HepG2 (cell line): ENCODE data around the gene RELB. TPM values are rescaled to one million over a fixed set of nuclear protein-coding genes. Genes with fewer than 3 reads are reported as not detected.

Experiments used
- CBX2 ChIP-seq, 2 experiments: fragments of 200-600 bp in 1 of 2; sonication (generic); formaldehyde crosslinking in 1 of 2; IDR thresholded peaks; 2 replicates each; pipeline versions ENCODE4 v1.7.0 to v1.8.1; 2018 to 2022; ENCODE audit warnings: low read depth in 2 of 2, low read length in 1 of 2, mild to moderate bottlenecking in 1 of 2, missing genetic modification reagents in 1 of 2
- ETV5 ChIP-seq: IDR thresholded peaks from 2 replicates; pipeline ENCODE4 v1.6.1; 2018; ENCODE audit warnings: missing biosample characterization, missing genetic modification reagents, inconsistent platforms, borderline replicate concordance
- JUN ChIP-seq: sonication (generic); formaldehyde crosslinking; IDR thresholded peaks from 2 replicates; pipeline ENCODE4 v1.4.0; 2020; ENCODE audit warnings: mild to moderate bottlenecking, missing genetic modification reagents
- NR1H2 ChIP-seq: sonication (generic); formaldehyde crosslinking; IDR thresholded peaks from 2 replicates; pipeline ENCODE4 v1.8.1; 2022; ENCODE audit warnings: low read depth, missing genetic modification reagents, borderline replicate concordance
- POLR2G ChIP-seq: fragments of 200-400 bp; formaldehyde crosslinking; IDR thresholded peaks from 2 replicates; pipeline ENCODE4 v1.6.1; 2018; ENCODE audit warnings: mild to moderate bottlenecking, low read depth, low read length, moderate library complexity
- TCF12 ChIP-seq, 2 experiments: fragments of 450-650 bp in 1 of 2; sonication (generic) in 1 of 2; formaldehyde crosslinking in 1 of 2; IDR thresholded peaks; 2 replicates each; pipeline versions ENCODE4 v1.6.1 to v1.8.0; 2017 to 2022; ENCODE audit warnings: antibody characterized with exemption in 1 of 2, mild to moderate bottlenecking in 1 of 2, missing genetic modification reagents in 1 of 2, moderate library complexity in 1 of 2
- polyA plus RNA-seq, 8 experiments: library from polyadenylated mRNA; depleted of rRNA in 3 of 8; stranded (reverse) in 7 of 8; unstranded in 1 of 8; fragments of >200 nt; fragmentation: Illumina TruSeq in 4 of 8; extraction: Trizol in 4 of 8; gene quantifications; 2 replicates each; pipeline versions ENCODE4 v1.2.1 to v1.2.3, GENCODE V29; 2011 to 2016; ENCODE audit warnings: low read depth in 4 of 8, missing spikeins in 1 of 8, mixed read lengths in 1 of 8; ENCODE audit not compliant: insufficient read depth in 1 of 8
- total RNA-seq, 5 experiments: library from RNA; depleted of rRNA; stranded (reverse); fragments of >200 nt; fragmentation: Illumina TruSeq; extraction: Trizol; gene quantifications; 2 replicates each; pipeline ENCODE4 v1.2.3, GENCODE V29; 2016; ENCODE audit warnings: low read depth in 1 of 5
- TF ChIP-seq, protein P1 (sequence below): sonication (generic); formaldehyde crosslinking; IDR thresholded peaks from 2 replicates; pipeline ENCODE4 v1.4.0; 2020; ENCODE audit warnings: mild to moderate bottlenecking, missing genetic modification reagents
- TF ChIP-seq, protein P2 (sequence below): sonication (generic); formaldehyde crosslinking; IDR thresholded peaks from 2 replicates; pipeline ENCODE4 v1.9.0; 2021; ENCODE audit warnings: mild to moderate bottlenecking, missing genetic modification reagents
- TF ChIP-seq, protein P3 (sequence below): sonication (generic); formaldehyde crosslinking; IDR thresholded peaks from 2 replicates; pipeline ENCODE4 v1.5.0; 2020; ENCODE audit warnings: mild to moderate bottlenecking, missing genetic modification reagents
- TF ChIP-seq, protein P4 (sequence below): sonication (generic); formaldehyde crosslinking; IDR thresholded peaks from 2 replicates; pipeline ENCODE4 v1.4.0; 2020; ENCODE audit warnings: mild to moderate bottlenecking, low read depth, missing genetic modification reagents
- TF ChIP-seq, protein P5 (sequence below): sonication (generic); formaldehyde crosslinking; IDR thresholded peaks from 2 replicates; pipeline ENCODE4 v1.5.0; 2020; ENCODE audit warnings: missing genetic modification reagents, mild to moderate bottlenecking, borderline replicate concordance
- TF ChIP-seq, protein P6 (sequence below): sonication (generic); formaldehyde crosslinking; IDR thresholded peaks from 2 replicates; pipeline ENCODE4 v1.5.0; 2020; ENCODE audit warnings: missing genetic modification reagents

Gene RELB
- total and polyA plus RNA-seq, 2 of the 13 experiments (the other 11 are each of a cell fraction or from before 2014, with no cell fraction given): 1.9 to 3.5 TPM

DNA sequence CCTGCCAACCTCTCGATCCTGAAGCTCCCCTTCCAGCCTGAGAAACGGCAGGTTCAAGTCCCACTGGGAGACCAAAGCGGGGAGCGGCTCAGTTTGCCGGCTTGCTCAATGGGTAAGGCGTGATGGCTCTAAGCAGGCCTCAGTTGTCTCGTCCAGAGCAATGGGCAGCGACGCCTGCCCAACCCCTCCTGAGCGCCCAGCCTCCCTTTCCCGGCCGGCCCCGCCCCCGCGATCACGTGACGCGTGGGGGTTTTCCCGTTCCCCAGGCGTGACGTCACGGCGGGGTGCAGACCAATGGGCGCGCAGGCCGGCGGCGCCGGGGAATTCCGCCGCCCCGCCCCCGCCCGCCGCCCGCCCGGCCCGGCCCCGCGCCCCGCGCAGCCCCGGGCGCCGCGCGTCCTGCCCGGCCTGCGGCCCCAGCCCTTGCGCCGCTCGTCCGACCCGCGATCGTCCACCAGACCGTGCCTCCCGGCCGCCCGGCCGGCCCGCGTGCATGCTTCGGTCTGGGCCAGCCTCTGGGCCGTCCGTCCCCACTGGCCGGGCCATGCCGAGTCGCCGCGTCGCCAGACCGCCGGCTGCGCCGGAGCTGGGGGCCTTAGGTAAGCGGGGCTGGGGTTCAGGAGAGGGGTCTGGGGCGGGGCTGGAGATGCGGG, at the start of gene RELB (continued):
- TF ChIP-seq, protein P1, sequence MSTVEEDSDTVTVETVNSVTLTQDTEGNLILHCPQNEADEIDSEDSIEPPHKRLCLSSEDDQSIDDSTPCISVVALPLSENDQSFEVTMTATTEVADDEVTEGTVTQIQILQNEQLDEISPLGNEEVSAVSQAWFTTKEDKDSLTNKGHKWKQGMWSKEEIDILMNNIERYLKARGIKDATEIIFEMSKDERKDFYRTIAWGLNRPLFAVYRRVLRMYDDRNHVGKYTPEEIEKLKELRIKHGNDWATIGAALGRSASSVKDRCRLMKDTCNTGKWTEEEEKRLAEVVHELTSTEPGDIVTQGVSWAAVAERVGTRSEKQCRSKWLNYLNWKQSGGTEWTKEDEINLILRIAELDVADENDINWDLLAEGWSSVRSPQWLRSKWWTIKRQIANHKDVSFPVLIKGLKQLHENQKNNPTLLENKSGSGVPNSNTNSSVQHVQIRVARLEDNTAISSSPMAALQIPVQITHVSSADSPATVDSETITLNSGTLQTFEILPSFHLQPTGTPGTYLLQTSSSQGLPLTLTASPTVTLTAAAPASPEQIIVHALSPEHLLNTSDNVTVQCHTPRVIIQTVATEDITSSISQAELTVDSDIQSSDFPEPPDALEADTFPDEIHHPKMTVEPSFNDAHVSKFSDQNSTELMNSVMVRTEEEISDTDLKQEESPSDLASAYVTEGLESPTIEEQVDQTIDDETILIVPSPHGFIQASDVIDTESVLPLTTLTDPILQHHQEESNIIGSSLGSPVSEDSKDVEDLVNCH (CRISPR knock-in tag): no peak
- TF ChIP-seq POLR2G (no peak; the same call in 1 of the 2 replicates), NR1H2 (CRISPR knock-in tag) (no peak), TCF12 (IDR thresholded peaks at IDR 0.05) (no peak), TCF12 (CRISPR knock-in tag; IDR thresholded peaks at IDR 0.05) (no peak), JUN (CRISPR knock-in tag) (no peak), ETV5 (CRISPR knock-in tag) (no peak), CBX2 (IDR thresholded peaks at IDR 0.05; ENCODE audit: low read depth, low read length) (no peak), CBX2 (CRISPR knock-in tag; IDR thresholded peaks at IDR 0.05; ENCODE audit: low read depth) (no peak)
- TF ChIP-seq, protein P2, sequence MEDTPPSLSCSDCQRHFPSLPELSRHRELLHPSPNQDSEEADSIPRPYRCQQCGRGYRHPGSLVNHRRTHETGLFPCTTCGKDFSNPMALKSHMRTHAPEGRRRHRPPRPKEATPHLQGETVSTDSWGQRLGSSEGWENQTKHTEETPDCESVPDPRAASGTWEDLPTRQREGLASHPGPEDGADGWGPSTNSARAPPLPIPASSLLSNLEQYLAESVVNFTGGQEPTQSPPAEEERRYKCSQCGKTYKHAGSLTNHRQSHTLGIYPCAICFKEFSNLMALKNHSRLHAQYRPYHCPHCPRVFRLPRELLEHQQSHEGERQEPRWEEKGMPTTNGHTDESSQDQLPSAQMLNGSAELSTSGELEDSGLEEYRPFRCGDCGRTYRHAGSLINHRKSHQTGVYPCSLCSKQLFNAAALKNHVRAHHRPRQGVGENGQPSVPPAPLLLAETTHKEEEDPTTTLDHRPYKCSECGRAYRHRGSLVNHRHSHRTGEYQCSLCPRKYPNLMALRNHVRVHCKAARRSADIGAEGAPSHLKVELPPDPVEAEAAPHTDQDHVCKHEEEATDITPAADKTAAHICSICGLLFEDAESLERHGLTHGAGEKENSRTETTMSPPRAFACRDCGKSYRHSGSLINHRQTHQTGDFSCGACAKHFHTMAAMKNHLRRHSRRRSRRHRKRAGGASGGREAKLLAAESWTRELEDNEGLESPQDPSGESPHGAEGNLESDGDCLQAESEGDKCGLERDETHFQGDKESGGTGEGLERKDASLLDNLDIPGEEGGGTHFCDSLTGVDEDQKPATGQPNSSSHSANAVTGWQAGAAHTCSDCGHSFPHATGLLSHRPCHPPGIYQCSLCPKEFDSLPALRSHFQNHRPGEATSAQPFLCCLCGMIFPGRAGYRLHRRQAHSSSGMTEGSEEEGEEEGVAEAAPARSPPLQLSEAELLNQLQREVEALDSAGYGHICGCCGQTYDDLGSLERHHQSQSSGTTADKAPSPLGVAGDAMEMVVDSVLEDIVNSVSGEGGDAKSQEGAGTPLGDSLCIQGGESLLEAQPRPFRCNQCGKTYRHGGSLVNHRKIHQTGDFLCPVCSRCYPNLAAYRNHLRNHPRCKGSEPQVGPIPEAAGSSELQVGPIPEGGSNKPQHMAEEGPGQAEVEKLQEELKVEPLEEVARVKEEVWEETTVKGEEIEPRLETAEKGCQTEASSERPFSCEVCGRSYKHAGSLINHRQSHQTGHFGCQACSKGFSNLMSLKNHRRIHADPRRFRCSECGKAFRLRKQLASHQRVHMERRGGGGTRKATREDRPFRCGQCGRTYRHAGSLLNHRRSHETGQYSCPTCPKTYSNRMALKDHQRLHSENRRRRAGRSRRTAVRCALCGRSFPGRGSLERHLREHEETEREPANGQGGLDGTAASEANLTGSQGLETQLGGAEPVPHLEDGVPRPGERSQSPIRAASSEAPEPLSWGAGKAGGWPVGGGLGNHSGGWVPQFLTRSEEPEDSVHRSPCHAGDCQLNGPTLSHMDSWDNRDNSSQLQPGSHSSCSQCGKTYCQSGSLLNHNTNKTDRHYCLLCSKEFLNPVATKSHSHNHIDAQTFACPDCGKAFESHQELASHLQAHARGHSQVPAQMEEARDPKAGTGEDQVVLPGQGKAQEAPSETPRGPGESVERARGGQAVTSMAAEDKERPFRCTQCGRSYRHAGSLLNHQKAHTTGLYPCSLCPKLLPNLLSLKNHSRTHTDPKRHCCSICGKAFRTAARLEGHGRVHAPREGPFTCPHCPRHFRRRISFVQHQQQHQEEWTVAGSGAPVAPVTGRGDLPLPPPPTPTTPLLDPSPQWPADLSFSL (CRISPR knock-in tag): no peak
- TF ChIP-seq, protein P3, sequence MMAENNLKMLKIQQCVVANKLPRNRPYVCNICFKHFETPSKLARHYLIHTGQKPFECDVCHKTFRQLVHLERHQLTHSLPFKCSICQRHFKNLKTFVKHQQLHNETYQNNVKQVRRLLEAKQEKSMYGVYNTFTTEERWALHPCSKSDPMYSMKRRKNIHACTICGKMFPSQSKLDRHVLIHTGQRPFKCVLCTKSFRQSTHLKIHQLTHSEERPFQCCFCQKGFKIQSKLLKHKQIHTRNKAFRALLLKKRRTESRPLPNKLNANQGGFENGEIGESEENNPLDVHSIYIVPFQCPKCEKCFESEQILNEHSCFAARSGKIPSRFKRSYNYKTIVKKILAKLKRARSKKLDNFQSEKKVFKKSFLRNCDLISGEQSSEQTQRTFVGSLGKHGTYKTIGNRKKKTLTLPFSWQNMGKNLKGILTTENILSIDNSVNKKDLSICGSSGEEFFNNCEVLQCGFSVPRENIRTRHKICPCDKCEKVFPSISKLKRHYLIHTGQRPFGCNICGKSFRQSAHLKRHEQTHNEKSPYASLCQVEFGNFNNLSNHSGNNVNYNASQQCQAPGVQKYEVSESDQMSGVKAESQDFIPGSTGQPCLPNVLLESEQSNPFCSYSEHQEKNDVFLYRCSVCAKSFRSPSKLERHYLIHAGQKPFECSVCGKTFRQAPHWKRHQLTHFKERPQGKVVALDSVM: 0 out of 2 replicates have a peak, but pooled peaks have one; percentile 19
- TF ChIP-seq, protein P4, sequence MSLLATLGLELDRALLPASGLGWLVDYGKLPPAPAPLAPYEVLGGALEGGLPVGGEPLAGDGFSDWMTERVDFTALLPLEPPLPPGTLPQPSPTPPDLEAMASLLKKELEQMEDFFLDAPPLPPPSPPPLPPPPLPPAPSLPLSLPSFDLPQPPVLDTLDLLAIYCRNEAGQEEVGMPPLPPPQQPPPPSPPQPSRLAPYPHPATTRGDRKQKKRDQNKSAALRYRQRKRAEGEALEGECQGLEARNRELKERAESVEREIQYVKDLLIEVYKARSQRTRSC (CRISPR knock-in tag): no peak
- TF ChIP-seq, protein P5, sequence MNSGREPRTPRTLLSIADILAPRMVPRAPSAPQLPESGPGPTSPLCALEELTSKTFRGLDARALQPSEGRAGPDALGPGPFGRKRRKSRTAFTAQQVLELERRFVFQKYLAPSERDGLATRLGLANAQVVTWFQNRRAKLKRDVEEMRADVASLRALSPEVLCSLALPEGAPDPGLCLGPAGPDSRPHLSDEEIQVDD: no peak
- TF ChIP-seq, protein P6, sequence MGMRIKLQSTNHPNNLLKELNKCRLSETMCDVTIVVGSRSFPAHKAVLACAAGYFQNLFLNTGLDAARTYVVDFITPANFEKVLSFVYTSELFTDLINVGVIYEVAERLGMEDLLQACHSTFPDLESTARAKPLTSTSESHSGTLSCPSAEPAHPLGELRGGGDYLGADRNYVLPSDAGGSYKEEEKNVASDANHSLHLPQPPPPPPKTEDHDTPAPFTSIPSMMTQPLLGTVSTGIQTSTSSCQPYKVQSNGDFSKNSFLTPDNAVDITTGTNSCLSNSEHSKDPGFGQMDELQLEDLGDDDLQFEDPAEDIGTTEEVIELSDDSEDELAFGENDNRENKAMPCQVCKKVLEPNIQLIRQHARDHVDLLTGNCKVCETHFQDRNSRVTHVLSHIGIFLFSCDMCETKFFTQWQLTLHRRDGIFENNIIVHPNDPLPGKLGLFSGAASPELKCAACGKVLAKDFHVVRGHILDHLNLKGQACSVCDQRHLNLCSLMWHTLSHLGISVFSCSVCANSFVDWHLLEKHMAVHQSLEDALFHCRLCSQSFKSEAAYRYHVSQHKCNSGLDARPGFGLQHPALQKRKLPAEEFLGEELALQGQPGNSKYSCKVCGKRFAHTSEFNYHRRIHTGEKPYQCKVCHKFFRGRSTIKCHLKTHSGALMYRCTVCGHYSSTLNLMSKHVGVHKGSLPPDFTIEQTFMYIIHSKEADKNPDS (CRISPR knock-in tag): no peak
